Fibroblast of lung (primary cell): ENCODE results near the gene CACNA2D3.

Source experiments
- EZH2 ChIP-seq: IDR thresholded peaks from 2 replicates; pipeline ENCODE4 v1.5.1; 2012; ENCODE audit warnings: low read length, control low read depth, mild to moderate bottlenecking; ENCODE audit errors: missing control alignments
- TF ChIP-seq, protein P1 (sequence below), 2 donors: IDR thresholded peaks in 1 of 2; conservative IDR thresholded peaks in 1 of 2; 1 replicate in 1 of 2; 2 replicates in 1 of 2; pipeline ENCODE4 v1.5.1; 2011 to 2012; ENCODE audit warnings: low read length in 2 of 2, control low read depth in 1 of 2, inconsistent platforms in 1 of 2, low read depth in 1 of 2, mild to moderate bottlenecking in 1 of 2

DNA sequence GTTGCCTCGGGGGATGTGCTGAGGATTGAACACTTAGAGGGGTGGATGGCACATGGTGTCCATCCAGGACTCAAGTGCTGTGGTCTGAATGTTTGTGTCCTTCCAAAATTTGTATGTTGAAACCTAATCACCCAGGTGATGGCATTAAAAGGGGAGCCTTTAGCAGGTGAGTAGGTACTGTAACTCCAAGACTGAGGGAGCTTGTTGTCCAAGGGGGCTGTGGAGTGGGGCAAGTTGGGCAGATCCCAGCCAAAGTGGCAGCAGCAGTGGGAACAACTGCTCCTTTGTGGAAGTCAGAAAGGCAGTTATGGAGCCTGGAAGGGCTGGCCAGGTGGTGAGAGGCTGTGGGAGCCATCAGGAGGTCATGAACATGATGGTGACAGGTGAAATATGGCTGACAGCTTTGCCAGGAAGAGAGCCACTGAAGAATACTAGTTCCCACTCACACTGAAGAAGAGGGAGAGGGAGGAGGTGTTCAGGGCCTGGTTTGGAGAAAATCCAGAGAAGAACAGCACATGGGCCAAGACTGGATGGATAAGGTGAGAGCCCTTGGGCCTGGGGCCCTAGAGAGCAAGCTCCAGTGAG lies 385.6 kb downstream of the CACNA2D3 start:
- TF ChIP-seq, protein P1, sequence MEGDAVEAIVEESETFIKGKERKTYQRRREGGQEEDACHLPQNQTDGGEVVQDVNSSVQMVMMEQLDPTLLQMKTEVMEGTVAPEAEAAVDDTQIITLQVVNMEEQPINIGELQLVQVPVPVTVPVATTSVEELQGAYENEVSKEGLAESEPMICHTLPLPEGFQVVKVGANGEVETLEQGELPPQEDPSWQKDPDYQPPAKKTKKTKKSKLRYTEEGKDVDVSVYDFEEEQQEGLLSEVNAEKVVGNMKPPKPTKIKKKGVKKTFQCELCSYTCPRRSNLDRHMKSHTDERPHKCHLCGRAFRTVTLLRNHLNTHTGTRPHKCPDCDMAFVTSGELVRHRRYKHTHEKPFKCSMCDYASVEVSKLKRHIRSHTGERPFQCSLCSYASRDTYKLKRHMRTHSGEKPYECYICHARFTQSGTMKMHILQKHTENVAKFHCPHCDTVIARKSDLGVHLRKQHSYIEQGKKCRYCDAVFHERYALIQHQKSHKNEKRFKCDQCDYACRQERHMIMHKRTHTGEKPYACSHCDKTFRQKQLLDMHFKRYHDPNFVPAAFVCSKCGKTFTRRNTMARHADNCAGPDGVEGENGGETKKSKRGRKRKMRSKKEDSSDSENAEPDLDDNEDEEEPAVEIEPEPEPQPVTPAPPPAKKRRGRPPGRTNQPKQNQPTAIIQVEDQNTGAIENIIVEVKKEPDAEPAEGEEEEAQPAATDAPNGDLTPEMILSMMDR (conservative IDR thresholded peaks at IDR 0.05 in 1 of 2, IDR thresholded peaks at IDR 0.05 in 1 of 2; ENCODE audit: low read depth in 1 of 2, low read length in 2 of 2): no peak
- no peak for TF ChIP-seq EZH2
